Measurements from ENCODE around the gene FRAS1.
"Not testable (repeated sequence)": the region's sequence is repeated elsewhere in the genome, so short reads cannot be mapped to it uniquely, and the experiment has no call there.

Gene FRAS1

GRCh38 chr4:78057135-78057599, at the start of gene FRAS1:
Gene FRAS1 (plus strand): TSS chr4:78057323. CDS start chr4:78058010, 687 bp downstream.
- no peak for DNase-seq (ENCODE audit: low read depth in 2 of 2)

GRCh38 chr4:78011003-78011402, 46.1 kb upstream of the FRAS1 start:
- DNase-seq (ENCODE audit: low read depth in 2 of 2) = not testable (repeated sequence)

GRCh38 chr4:78014889-78015886, 41.9 kb upstream of the FRAS1 start:
- DNase-seq (ENCODE audit: low read depth in 2 of 2) = no peak

GRCh38 chr4:78018271-78019049, 38.7 kb upstream of the FRAS1 start:
- DNase-seq (ENCODE audit: low read depth in 2 of 2) = no peak

GRCh38 chr4:78019414-78019813, 37.7 kb upstream of the FRAS1 start:
- no peak for DNase-seq (ENCODE audit: low read depth in 2 of 2)

GRCh38 chr4:78020677-78021076, 36.4 kb upstream of the FRAS1 start:
- DNase-seq (ENCODE audit: low read depth in 2 of 2) = no peak

- no peak for DNase-seq (ENCODE audit: low read depth in 2 of 2)
Measured at GRCh38 chr4:78022517-78022916, 34.6 kb upstream of the FRAS1 start.

- no peak for DNase-seq (ENCODE audit: low read depth in 2 of 2)
Measured at GRCh38 chr4:78024085-78024484, 33.0 kb upstream of the FRAS1 start.

GRCh38 chr4:78024576-78025091, 32.5 kb upstream of the FRAS1 start:
- no peak for DNase-seq (ENCODE audit: low read depth in 2 of 2)

- no peak for DNase-seq (ENCODE audit: low read depth in 2 of 2)
Measured at GRCh38 chr4:78031417-78031950, 25.6 kb upstream of the FRAS1 start.

GRCh38 chr4:78032446-78032845, 24.7 kb upstream of the FRAS1 start:
- DNase-seq (ENCODE audit: low read depth in 2 of 2) = no peak

- no peak for DNase-seq (ENCODE audit: low read depth in 2 of 2)
Measured at GRCh38 chr4:78032929-78033328, 24.2 kb upstream of the FRAS1 start.

- DNase-seq (ENCODE audit: low read depth in 2 of 2) = no peak
Measured at GRCh38 chr4:78033861-78034260, 23.3 kb upstream of the FRAS1 start.

GRCh38 chr4:78038704-78039103, 18.4 kb upstream of the FRAS1 start:
- DNase-seq (ENCODE audit: low read depth in 2 of 2) = no peak

- no peak for DNase-seq (ENCODE audit: low read depth in 2 of 2)
Measured at GRCh38 chr4:78039678-78040077, 17.4 kb upstream of the FRAS1 start.

GRCh38 chr4:78040431-78040830, 16.7 kb upstream of the FRAS1 start:
- no peak for DNase-seq (ENCODE audit: low read depth in 2 of 2)

- no peak for DNase-seq (ENCODE audit: low read depth in 2 of 2)
Measured at GRCh38 chr4:78047366-78047765, 9.8 kb upstream of the FRAS1 start.

- no peak for DNase-seq (ENCODE audit: low read depth in 2 of 2)
Measured at GRCh38 chr4:78056265-78057129, 626 bp upstream of the FRAS1 start.

GRCh38 chr4:78057600-78058550, 752 bp downstream of the FRAS1 start:
- DNase-seq (ENCODE audit: low read depth in 2 of 2) = no peak
